ENCODE data around the gene MMP15. TPM values are rescaled to one million over a fixed set of nuclear protein-coding genes. Genes with fewer than 3 reads are reported as not detected.

MMP15 gene
- total RNA-seq, 1 donor from 2014 or later: 2.9 TPM

DNA sequence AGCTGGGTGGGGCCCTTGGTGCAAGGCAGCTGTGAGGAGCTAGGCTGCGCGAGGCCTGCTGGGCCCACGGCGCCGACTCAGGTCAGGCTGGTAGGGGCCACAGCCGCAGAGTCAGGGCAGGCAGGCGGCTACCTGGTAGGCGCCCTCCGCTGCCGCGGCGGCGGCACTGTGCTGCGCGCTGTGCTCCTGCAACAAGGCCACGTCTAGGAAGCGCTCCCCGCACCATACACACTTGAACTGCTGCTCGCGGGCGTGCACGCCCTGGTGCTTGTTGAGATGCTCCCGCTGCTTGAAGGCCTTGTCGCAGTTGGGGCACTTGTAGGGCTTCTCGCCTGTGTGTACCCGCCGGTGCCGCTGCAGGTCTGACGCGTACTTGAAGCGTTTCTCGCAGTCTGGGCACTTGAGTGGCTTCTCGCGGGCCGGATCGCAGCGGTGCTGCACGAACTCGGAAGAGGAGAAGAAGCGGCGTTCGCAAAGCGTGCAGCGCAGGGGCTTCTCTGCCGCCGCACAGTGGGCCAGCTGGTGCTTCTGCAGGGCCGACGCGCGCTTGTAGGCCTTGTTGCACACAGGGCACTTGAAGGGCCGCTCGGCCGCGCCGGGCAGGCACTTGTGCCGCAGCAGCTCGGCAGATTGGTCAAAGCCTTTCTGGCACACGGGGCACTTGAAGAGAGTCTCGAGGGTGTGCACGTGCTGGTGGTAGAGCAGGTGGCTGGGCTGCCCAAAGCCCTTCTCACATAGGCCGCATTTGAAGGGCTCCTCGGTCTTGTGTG lies 29.0 kb upstream of the MMP15 start:
- H3K27ac ChIP-seq: no peak overlapping the region
- no peak overlapping the region for H3K4me3 ChIP-seq
- peaks cover 0 to 35% of the 10 kb centered on the region in 2 donors for H3K36me3 ChIP-seq
- no peak for TF ChIP-seq CTCF (IDR thresholded peaks at IDR 0.05)
- TF ChIP-seq POLR2A (IDR thresholded peaks at IDR 0.05): no peak
- no peak for TF ChIP-seq POLR2AphosphoS5 (IDR thresholded peaks at IDR 0.05; ENCODE audit: insufficient read depth in 1 of 2, low read depth in 1 of 2)
- DNase-seq (ENCODE audit: extremely low spot score in 2 of 2): no peak
- intact Hi-C loops (cut with DNase I): loop anchor here (5.0 to 10.0 kb wide), 2 partner anchors 194 to 242 kb away; partner anchors contain the start of gene KIFC3
- H3K9me3 ChIP-seq: no peaks in the 10 kb centered on the region
- peaks cover 36% of the 10 kb centered on the region for H3K4me1 ChIP-seq
- H3K27me3 ChIP-seq: no peaks in the 10 kb centered on the region

- H3K4me1 ChIP-seq: peaks cover 42% of the 10 kb centered on the region
- intact Hi-C loops (cut with DNase I): loop anchor here (5.0 to 10.0 kb wide), 2 partner anchors 195 to 242 kb away; partner anchors contain the start of gene KIFC3
- peaks cover 0 to 35% of the 10 kb centered on the region in 2 donors for H3K36me3 ChIP-seq
- H3K4me3 ChIP-seq: no peak overlapping the region
- no peak overlapping the region for H3K27ac ChIP-seq
- H3K27me3 ChIP-seq: no peaks in the 10 kb centered on the region
- H3K9me3 ChIP-seq: no peaks in the 10 kb centered on the region
- no peak for DNase-seq (ENCODE audit: extremely low spot score in 2 of 2)
- no peak for TF ChIP-seq POLR2AphosphoS5 (IDR thresholded peaks at IDR 0.05; ENCODE audit: insufficient read depth in 1 of 2, low read depth in 1 of 2)
- TF ChIP-seq CTCF (IDR thresholded peaks at IDR 0.05): no peak
- no peak for TF ChIP-seq POLR2A (IDR thresholded peaks at IDR 0.05)
These were observed 28.4 kb upstream of the MMP15 start for GRCh38 chr16:57997176-57997527.

DNA sequence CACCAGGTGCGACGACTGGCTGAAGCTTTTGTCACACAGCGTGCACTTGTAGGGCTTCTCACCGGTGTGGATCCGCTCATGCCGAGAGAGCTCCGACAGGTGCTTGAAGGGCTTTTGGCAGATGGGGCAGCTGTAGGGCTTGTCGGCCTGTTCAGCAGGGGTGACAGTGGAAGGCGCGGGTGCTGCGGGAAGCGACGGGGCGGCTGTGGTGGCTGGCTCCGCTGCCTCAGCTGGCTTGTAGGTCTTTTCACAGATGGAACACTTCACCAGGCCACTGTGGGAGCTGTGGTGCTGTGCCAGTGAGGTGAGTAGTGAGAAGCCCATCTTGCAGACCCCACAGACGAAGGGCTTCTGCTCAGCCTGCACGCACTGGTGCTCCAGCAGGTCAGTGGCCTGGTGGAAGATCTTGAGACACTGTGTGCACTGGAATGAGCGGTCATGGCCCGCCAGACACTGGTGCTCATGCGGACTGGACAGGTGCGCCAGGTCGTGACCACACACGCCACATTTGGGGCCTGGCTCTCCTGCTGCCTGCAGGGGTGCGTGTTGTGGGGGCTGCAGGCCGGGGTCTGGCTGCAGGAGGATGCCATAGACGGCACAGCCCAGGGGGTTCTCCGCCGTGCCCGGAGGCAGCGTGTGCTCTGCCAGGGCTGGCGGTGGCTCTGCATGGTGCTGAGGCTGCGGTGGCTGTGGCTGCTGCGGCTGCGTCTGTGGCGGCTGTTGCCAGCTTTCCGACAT lies 27.9 kb upstream of the MMP15 start:
- Histone ChIP-seq H3K4me3 (no peak overlapping the region), H3K27ac (no peak overlapping the region), H3K36me3 (peaks cover 0 to 35% of the 10 kb centered on the region in 2 donors), H3K4me1 (peaks cover 46% of the 10 kb centered on the region), H3K27me3 (no peaks in the 10 kb centered on the region), H3K9me3 (no peaks in the 10 kb centered on the region)
- DNase-seq (ENCODE audit: extremely low spot score in 2 of 2): no peak
- intact Hi-C loops (cut with DNase I): loop anchor here (5.0 to 10.0 kb wide), 2 partner anchors 195 to 243 kb away; partner anchors contain the start of gene KIFC3
- TF ChIP-seq POLR2A (IDR thresholded peaks at IDR 0.05): no peak
- TF ChIP-seq POLR2AphosphoS5 (IDR thresholded peaks at IDR 0.05; ENCODE audit: insufficient read depth in 1 of 2, low read depth in 1 of 2): no peak
- no peak for TF ChIP-seq CTCF (IDR thresholded peaks at IDR 0.05)

GRCh38 chr16:57998486-57998885 lies 27.1 kb upstream of the MMP15 start:
- DNase-seq (ENCODE audit: extremely low spot score in 2 of 2): no peak
- Histone ChIP-seq H3K36me3 (peaks cover 0 to 35% of the 10 kb centered on the region in 2 donors), H3K4me3 (no peak overlapping the region), H3K27me3 (no peaks in the 10 kb centered on the region), H3K27ac (no peak overlapping the region), H3K4me1 (peaks cover 46% of the 10 kb centered on the region), H3K9me3 (no peaks in the 10 kb centered on the region)
- intact Hi-C loops (cut with DNase I): loop anchor here (5.0 to 10.0 kb wide), 2 partner anchors 196 to 244 kb away; partner anchors contain the start of gene KIFC3
- TF ChIP-seq CTCF (IDR thresholded peaks at IDR 0.05) (no peak), POLR2A (IDR thresholded peaks at IDR 0.05) (no peak)
